Epithelial cell of esophagus (primary cell): ENCODE results near the gene EFHD1.

Experiments used
- DNase-seq: peaks from one replicate; pipeline ENCODE4 v3.0.0; 2010; ENCODE audit warnings: low read depth
- H3K4me3 ChIP-seq: 2 replicates; pipeline ENCODE4 v1.5.1; 2011; ENCODE audit warnings: mild to moderate bottlenecking, low read length, control low read depth
- CTCF ChIP-seq: IDR thresholded peaks from 2 replicates; pipeline ENCODE4 v1.5.1; 2011; ENCODE audit warnings: low read depth, mild to moderate bottlenecking, low read length, control low read depth, inconsistent platforms; ENCODE audit not compliant: insufficient read depth; ENCODE audit errors: missing control alignments

The EFHD1 gene

GRCh38 chr2:232647261-232647660, 13.9 kb downstream of the EFHD1 start:
- no peak for TF ChIP-seq CTCF
- no peak for DNase-seq
- H3K4me3 ChIP-seq: no peak overlapping the region

GRCh38 chr2:232649033-232649432, 15.6 kb downstream of the EFHD1 start:
- no peak for DNase-seq
- TF ChIP-seq CTCF: no peak
- no peak overlapping the region for H3K4me3 ChIP-seq

GRCh38 chr2:232652505-232652851, 19.1 kb downstream of the EFHD1 start:
- no peak overlapping the region for H3K4me3 ChIP-seq
- TF ChIP-seq CTCF: no peak
- DNase-seq: no peak

- no peak overlapping the region for H3K4me3 ChIP-seq
- DNase-seq: no peak
- no peak for TF ChIP-seq CTCF
Measured at GRCh38 chr2:232653441-232653840, 20.0 kb downstream of the EFHD1 start.

- DNase-seq: peak; percentile 9
- no peak overlapping the region for H3K4me3 ChIP-seq
- TF ChIP-seq CTCF: no peak
Measured at GRCh38 chr2:232655392-232655791, 22.0 kb downstream of the EFHD1 start.

GRCh38 chr2:232658217-232658785, 24.9 kb downstream of the EFHD1 start:
- H3K4me3 ChIP-seq: no peak overlapping the region
- no peak for DNase-seq
- no peak for TF ChIP-seq CTCF

- H3K4me3 ChIP-seq: no peak overlapping the region
- no peak for DNase-seq
- no peak for TF ChIP-seq CTCF
Measured at GRCh38 chr2:232659359-232659758, 26.0 kb downstream of the EFHD1 start.
